GM21576 (cell line): Measurements from ENCODE around the gene CHD6.
"Not testable (repeated sequence)": the region's sequence is repeated elsewhere in the genome, so short reads cannot be mapped to it uniquely, and the experiment has no call there.

Experiments
- ATAC-seq: cut with Tn5 transposase; IDR thresholded peaks from one replicate; pipeline ENCODE4 v1.9.1; 2021; ENCODE audit warnings: mild to moderate bottlenecking, moderate library complexity; ENCODE audit not compliant: unreplicated experiment

The CHD6 gene

DNA sequence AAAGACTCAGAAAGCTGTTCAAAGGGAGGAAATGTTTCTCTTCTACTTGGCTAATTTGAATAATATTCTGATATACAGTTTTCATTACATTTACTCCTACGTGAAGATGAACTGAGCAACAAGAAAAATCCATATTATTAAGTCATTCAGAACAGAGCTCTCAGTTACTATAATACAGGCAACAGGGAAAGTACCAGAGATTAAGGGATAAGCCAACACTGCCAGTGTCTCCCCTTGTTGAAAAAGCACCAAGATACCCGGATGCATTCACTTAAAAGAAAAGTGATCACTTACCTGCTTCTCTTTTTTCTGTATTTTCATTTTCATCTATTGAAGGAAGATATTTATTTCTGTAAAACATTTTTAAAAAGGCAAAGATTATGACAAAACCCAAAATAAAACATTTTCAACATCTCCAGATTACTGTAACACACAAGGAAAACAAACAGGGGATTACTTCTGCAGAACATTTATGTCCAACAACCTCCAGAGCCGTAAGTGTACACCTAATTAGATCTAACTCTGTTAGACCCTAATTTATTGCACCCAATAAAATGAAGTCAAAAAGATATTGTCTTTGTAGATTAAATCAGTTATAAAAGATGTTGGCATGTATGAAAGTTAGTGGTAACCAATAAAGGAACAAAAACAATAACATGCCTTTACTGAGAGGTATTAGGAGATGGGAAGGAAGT lies 67.0 kb downstream of the CHD6 start:
- no peak for ATAC-seq

DNA sequence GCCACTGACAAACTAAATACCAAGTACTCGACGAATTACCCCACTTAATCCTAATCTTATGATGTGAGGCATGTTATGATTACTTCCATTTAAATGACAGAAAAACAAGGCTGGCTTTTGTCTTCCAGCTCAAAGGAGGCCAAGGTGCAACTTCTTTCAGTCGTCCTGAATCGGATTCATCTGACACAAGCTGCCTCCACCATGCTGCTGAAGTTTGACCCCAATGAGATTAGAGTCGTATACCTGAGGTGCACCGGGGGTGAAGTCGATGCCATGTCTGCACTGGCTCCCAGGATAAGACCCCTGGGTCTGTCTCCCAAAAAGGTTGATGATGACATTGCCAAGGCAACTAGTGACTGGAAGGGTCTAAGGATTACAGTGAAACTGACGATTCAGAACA lies 71.0 kb downstream of the CHD6 start:
- no peak for ATAC-seq

DNA sequence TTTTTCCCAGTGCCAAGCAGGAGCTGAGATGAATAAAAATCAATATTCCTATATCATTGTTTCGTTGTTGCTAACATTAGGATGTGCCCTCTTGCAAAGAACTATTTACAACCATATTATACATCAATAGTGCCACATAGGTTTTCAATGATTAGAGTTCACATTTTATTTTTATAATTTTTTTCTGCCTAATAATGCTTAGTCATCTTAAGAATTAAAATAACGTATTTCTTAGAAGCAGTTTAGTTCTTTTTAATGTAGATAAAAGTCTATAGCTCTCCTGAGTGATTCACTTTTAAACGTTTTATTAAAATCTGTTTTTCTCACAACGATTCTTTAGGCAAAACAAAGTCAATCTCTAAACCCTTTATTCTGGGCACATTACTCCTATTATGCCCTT lies 71.6 kb downstream of the CHD6 start:
- ATAC-seq = no peak

DNA sequence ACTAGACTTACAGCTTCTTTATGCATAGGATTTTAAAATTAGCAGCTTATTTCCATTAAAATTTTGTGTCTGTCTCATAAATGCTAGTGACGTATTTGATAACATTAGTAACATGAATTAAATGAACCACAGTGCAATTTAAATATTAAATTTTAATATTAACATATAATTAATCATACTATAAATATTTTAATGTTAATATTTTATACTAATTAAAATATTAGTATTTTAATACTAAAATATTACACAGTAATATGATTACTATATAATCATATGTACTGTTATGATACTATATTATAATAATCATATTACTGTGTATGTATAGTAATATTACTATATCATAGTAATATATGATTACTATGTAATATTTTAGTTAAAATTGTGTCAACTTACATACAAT lies 73.7 kb downstream of the CHD6 start:
- ATAC-seq = no peak

DNA sequence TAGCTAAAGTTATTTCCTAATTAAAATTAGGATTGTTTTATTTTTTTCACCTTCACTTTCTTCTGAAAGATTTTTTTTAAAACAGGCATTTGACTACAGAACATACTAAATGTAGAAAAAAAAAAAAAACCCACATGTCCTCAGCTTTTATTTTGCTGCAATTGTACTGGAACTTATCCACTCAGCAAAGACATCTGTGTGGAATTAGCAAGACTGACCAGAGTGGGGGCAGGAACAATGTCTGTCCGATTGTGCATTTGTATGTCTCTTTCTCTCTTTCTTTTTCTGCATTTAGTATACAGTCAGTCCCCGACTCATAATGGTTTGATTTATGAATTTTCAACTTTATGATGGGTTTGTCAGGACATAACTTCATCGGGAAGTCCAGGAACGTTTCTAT lies 77.3 kb downstream of the CHD6 start:
- no peak for ATAC-seq

DNA sequence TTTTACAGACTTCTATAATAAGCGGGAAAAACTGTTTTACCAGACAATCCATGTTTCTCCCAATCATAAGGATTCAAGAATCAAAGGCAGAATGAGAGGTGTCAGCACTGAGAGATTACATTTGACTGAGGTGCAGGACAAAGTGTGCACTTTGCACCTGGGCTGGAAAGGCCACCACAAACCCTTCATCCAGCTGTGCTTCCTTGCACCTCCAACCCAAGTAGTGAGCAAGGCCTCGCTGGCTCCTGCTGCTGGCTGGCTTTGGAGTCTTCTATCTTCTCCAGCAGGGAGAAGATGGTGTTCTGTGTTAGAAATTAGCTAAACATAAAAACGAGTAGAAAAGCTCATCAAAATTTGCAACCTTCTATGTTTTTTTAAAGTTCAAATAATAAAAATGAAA lies 77.7 kb downstream of the CHD6 start:
- no peak for ATAC-seq

- ATAC-seq = no peak
Measured at GRCh38 chr20:41538810-41539596, 79.2 kb downstream of the CHD6 start.

- ATAC-seq = no peak
Measured at GRCh38 chr20:41537865-41538264, 80.3 kb downstream of the CHD6 start.

- not testable (repeated sequence) for ATAC-seq
Measured at GRCh38 chr20:41535551-41535950, 82.6 kb downstream of the CHD6 start.

DNA sequence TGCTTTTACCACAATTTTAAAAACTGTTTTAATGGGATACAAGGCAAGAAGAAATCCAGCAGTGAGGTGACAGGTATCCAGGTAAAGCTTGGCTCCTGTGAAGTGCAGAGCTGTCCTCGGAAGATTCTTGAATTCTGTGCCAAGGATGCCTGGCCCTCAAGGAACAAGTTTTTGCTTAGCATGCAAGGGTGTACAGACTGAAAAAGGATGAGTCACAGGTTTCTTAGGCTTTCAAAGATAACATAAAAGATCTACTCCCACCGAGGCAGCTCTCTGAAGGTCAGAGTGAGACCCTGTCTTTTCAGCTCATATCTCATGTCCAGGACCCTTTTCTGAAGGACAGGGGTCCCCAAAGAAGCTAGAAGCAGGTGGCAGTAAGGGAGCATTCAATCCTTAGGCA lies 83.3 kb downstream of the CHD6 start:
- ATAC-seq = no peak

- no peak for ATAC-seq
Measured at GRCh38 chr20:41534170-41534569, 84.0 kb downstream of the CHD6 start.

DNA sequence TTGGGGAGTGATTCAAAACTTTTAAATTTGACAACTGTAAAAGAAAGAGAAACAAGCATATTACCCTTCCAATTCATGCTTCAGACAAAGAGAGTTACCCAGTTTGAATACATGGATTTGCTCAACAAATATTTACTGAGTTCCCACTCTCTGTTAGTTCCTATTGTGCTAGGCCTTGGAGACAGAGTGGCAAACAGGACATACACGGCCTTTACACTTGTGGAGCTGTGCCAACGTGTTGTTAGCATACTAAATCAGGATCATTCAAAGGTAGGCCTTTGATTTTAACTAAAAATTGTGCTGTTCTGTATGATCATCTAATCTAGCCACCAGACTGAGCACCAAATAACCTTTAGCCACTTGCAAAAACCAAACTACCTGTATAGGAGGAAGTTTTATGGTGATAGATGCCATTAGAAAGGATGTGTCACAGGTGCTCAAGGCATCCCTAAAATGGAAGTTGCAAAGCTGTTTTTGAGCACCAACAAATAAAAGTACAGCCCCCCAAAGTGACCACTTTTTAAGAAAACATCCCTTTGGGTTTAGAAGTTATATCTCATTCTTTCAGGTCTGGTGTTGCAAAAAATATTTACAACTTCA lies 84.5 kb downstream of the CHD6 start:
- ATAC-seq = no peak

DNA sequence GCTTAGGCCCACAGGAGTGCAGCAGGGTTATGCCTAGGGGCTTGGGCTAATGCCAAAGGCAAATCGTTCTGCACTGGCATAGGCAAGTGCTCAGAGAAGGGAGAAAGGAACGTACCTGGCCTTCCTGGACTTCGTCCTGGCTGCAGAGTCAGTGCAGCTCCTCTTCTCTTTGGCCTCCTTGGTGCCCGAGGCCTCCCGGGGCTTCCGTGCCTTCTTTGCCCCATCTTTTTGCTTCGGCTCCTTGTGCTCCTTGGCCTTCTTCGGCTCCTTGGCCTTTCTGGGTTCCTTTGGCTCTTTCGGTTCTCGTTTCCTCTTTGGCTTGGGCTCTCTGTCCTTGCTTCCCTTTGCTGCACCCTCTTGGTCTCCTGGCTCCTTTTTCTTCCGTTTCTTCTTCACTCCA lies 85.2 kb downstream of the CHD6 start:
- no peak for ATAC-seq

GRCh38 chr20:41531518-41532275 lies 86.5 kb downstream of the CHD6 start:
- no peak for ATAC-seq

- ATAC-seq = no peak
Measured at GRCh38 chr20:41530923-41531322, 87.3 kb downstream of the CHD6 start.

DNA sequence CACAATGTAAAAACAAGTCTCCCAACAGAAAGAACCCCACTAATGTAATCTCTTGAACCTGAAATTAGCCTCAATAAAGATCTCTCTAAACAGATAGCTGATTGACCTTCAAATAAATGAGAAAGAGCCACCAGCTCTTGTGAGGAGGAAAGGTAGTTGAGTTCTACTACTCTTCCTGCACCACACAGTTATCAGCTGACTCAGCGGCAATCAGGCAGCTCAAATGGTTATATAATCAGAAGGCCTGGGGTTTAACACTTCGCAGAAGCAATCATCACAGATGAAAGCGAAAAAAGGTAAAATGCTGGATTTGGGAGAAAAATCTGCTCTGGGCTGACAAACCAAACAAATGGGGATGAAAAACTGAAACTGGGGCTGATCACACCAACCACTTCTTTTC lies 91.8 kb downstream of the CHD6 start:
- ATAC-seq = no peak

DNA sequence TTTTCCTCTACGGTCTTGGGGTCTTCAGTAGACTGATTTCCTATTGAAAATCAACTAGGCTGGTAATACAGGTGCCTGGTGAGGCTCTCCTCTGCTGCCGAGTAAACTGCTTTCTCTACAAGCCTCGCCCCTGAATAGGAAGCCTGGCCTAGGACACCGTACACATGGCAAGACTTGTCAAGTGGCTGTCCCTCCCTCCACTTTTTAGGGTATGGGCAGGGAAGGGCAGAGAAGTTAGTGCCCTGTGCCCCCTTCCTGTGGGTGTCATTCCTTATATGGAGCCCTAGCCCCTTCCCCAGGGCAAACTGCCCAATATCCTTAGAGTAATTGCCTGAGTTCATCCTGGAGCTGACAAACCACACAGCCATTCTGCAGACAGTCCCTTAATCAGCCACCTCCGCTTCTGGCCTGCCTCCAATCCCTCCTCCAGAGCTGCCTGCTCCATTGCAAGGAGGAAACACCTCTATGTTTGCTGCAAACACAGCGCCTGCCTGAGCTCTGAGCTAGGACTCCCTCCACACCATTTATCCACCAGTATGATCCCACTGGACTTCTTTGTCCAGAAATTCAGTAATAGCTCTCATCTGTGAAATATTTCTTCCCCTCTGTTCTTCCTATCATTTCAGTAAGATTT lies 93.1 kb downstream of the CHD6 start:
- ATAC-seq = no peak

DNA sequence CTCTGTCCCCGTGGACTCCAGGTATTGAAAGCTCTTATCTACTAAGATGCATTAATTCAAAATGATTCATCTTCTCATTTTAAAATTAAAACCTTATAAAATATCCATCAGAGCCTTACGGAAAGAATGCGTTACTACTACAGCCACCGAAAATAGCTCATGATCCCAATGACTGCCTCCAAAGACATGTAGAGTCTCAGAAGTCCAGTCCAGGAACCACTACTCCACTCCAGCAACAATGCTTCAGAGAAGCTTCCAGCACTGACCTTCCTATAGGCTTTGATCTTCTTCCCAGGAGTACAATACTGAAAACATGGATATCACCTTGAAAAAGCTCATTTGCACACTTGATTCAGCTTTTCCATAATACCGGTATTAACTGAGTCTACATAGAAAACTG lies 94.3 kb downstream of the CHD6 start:
- no peak for ATAC-seq

GRCh38 chr20:41513829-41514228 lies 104.3 kb downstream of the CHD6 start:
- no peak for ATAC-seq

- ATAC-seq = no peak
Measured at GRCh38 chr20:41512624-41513023, 105.6 kb downstream of the CHD6 start.

DNA sequence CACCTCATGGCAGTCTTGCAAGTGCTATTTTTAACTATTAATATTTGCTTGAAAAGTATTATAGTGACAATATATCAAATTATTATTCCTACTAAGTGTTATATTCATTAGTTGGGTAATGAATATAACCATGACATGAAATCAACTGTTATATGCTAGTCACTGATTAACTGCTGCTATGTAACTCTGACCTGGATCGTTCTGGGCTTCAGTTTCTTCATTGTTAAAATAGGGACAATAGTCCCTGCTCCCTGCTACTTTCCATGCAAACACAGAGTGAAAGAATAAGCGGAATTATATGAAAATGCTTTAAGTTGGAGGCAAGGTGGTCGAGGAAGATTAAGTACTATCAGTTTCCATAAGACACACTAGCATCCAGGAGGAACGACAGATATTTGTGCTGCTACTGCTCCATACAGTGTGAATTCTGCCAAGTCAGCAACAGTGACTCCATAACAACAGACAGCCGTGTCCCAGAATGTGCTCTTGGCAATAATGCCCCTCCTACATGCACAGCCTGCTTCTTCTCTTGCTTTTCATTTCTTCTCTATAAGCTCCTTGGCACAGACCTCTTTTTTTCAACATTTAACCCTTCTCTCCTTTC lies 107.2 kb downstream of the CHD6 start:
- ATAC-seq = no peak
